Mucosa of descending colon (tissue), 3 donors: ENCODE results near the gene GRIN3B. TPM values are rescaled to one million over a fixed set of nuclear protein-coding genes. Genes with fewer than 3 reads are reported as not detected.
A peak's percentile ranks its signal among the peaks of the same experiment; 100 is the strongest.

Experiments used
- ATAC-seq: fragments of 200-7000 bp; cut with Tn5 transposase; one replicate; pipeline ENCODE4 v1.9.1; 2020; ENCODE audit warnings: mild to moderate bottlenecking, moderate library complexity
- DNase-seq, 3 donors: peaks; one replicate each; pipeline ENCODE4 v3.0.0-alpha.2; 2020
- H3K36me3 ChIP-seq: fragments of 200-600 bp; one replicate; pipeline ENCODE4 v1.8.0; 2021; ENCODE audit warnings: low read depth, mild to moderate bottlenecking
- H3K4me1 ChIP-seq: fragments of 200-600 bp; one replicate; pipeline ENCODE4 v1.8.0; 2021; ENCODE audit warnings: low read depth, mild to moderate bottlenecking
- H3K4me3 ChIP-seq: fragments of 200-600 bp; one replicate; pipeline ENCODE4 v1.8.0; 2021; ENCODE audit warnings: mild to moderate bottlenecking
- H3K9me3 ChIP-seq: fragments of 200-600 bp; one replicate; pipeline ENCODE4 v1.8.0; 2021; ENCODE audit warnings: mild to moderate bottlenecking
- CTCF ChIP-seq: fragments of 200-600 bp; IDR thresholded peaks from one replicate; pipeline ENCODE4 v1.8.0; 2022; ENCODE audit warnings: antibody characterized with exemption, mild to moderate bottlenecking
- intact Hi-C, 2 donors: fragments of 100-400 bp; cut with DNase I in 1 of 2; cut with micrococcal nuclease in 1 of 2; formaldehyde crosslinking; loops; one replicate each; pipeline versions ENCODE4 v1.11.0 to v1.11.1; 2022; cut with DNase I, micrococcal nuclease
- long read RNA-seq, 2 donors: library from polyadenylated mRNA; unstranded; transcript quantifications; one replicate each; pipeline ENCODE4 v2.0.0, GENCODE V29; 2019 to 2021
- total RNA-seq, 3 donors: library from RNA; stranded (reverse); fragmentation: NEBNext Ultra II Directional in 2 of 3; extraction: Animal tissue kit (Norgen Biotek cat#: 25700) in 2 of 3; gene quantifications; one replicate each; pipeline versions ENCODE4 v1.2.1 to v1.2.4, GENCODE V29; 2021 to 2023
- donor health status: DM: no; HTN: no; CAD: no; lungs with moderate emphysema.
- donor health status: DM: no; HTN: no; CAD: no.
- donor health status: DM: no; HTN: yes; CAD: no.

GRIN3B gene
- not detected for total RNA-seq
- long read RNA-seq, donor 1, result 0 reads
- long read RNA-seq, donor 2, result 0 reads

DNA sequence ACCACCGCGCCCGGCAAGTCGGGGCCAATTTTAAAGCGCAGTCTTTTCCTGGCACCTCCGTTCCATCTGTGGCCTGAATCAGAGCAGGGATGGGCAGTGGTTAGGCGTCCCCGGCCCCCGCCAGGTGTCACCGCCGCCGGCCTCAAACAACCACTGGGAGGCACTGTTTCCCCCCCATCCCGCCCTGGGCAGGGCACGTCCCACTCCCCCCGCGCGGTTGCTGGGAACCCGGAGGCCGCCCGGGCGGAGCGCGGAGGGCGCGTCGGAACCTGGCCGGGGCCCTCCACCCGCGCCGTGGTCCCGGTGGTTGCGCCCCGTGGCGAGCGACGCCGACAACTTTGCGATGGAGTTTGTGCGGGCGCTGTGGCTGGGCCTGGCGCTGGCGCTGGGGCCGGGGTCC lies at the start of gene GRIN3B:
Gene GRIN3B, plus strand, starts transcription at position 325 of the 400 bp plus-strand sequence. Its CDS starts 19 bp downstream, at position 344.
- no peaks in the 10 kb centered on the region for H3K9me3 ChIP-seq
- TF ChIP-seq CTCF, result peak; percentile 15
- peak; percentile 66 to 81 (median 70) for DNase-seq
- intact Hi-C loops, result no loop called here
- no peak within 1 kb of the TSS for H3K4me3 ChIP-seq
- peak; percentile 62 for ATAC-seq
- no peaks in the 10 kb centered on the region for H3K36me3 ChIP-seq
- peaks cover 15% of the 10 kb centered on the region for H3K4me1 ChIP-seq

DNA sequence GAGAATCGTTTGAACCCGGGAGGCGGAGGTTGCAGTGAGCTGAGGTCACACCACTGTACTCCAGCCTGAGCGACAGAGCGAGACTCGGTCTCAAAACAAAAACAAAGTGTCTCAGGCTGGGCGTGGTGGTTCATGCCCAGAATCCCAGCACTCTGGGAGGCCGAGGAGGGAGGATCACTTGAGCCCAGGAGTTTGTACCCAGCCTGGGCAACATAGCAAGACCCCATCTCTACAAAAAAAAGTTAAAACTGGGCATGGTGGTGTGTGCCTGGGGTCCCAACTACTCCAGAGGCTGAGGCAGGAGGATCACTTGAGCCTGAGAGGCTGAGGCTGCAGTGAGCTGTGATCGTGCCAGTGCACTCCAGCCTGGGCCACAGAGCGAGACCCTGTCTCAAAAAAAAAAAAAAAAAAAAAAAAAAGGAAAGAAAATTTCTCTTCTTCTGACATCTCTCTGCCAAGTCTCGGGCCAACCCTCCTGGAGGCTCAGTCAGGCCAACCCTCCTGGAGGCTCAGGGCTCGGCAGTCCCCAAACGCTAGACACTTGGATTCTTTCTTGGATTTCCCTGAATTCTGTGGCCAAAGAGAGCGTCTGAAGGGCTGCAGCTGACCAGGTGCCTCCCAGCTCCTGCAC lies 48.1 kb upstream of the GRIN3B start:
- no peaks in the 10 kb centered on the region for H3K9me3 ChIP-seq
- intact Hi-C loops, result no loop called here
- DNase-seq, result no peak
- H3K36me3 ChIP-seq, result no peaks in the 10 kb centered on the region
- H3K4me3 ChIP-seq, result no peak overlapping the region
- TF ChIP-seq CTCF, result no peak
- H3K4me1 ChIP-seq, result peaks cover 28% of the 10 kb centered on the region
- no peak for ATAC-seq

GRCh38 chr19:952680-953444 lies 47.4 kb upstream of the GRIN3B start:
- TF ChIP-seq CTCF, result no peak
- no peak overlapping the region for H3K4me3 ChIP-seq
- H3K4me1 ChIP-seq, result peaks cover 28% of the 10 kb centered on the region
- ATAC-seq, result peak; percentile 57
- peak; percentile 65 to 77 (median 71) for DNase-seq
- H3K9me3 ChIP-seq, result no peaks in the 10 kb centered on the region
- H3K36me3 ChIP-seq, result no peaks in the 10 kb centered on the region
- intact Hi-C loops, result no loop called here

DNA sequence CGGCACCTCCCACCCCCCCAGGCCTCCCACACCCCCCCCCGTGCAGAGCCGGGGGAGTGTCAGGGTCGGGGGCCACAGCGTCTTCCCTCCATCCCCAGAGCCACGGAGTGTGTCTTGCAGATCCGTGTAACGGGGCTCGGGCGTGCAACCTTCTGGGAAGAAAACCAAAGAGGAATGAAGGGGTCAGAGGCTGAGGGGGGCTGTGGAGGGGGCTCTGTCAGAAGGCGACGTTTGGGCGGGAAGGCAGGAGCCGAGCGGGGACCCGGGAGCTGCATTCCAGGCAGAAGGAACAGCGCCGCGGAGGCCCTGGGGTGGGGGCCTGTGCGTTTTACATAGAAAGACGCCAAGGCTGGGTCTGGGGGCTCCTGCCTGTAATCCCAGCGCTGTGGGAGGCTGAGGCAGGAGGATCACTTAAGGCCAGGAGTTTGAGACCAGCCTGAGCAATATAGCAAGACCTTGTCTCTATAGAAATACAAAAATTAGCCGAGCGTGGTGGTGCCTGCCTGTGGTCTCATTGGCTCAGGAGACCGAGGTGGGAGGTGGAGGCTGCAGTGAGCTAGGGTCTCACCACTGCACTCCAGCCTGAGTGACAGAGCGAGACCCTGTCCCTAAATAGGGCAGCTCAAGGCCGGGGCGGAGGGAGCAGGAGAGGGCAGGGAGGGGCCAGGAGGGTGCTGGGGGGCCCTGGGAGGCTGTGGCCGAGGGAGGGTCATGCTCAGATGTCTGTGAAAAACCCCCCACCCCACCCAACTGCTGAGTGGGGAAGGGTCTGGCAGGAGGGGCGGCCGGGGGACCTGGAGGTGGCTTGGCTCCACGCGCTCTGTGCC lies 46.6 kb upstream of the GRIN3B start:
- peaks cover 28% of the 10 kb centered on the region for H3K4me1 ChIP-seq
- no peak for TF ChIP-seq CTCF
- no peaks in the 10 kb centered on the region for H3K36me3 ChIP-seq
- no peaks in the 10 kb centered on the region for H3K9me3 ChIP-seq
- intact Hi-C loops, result no loop called here
- H3K4me3 ChIP-seq, result no peak overlapping the region
- DNase-seq (no peak), ATAC-seq (no peak)

GRCh38 chr19:954272-954671 lies 45.9 kb upstream of the GRIN3B start:
- DNase-seq, result no peak
- H3K9me3 ChIP-seq, result no peaks in the 10 kb centered on the region
- no peak for ATAC-seq
- no peak for TF ChIP-seq CTCF
- intact Hi-C loops, result no loop called here
- no peak overlapping the region for H3K4me3 ChIP-seq
- no peaks in the 10 kb centered on the region for H3K36me3 ChIP-seq
- H3K4me1 ChIP-seq, result peaks cover 28% of the 10 kb centered on the region
